ENCODE data around the gene BBS2.

- TF ChIP-seq CTCF (conservative IDR thresholded peaks at IDR 0.05; ENCODE audit: low read length) = no peak
- no peak for TF ChIP-seq EZH2phosphoT487 (IDR thresholded peaks at IDR 0.05; ENCODE audit: borderline replicate concordance, low read depth, low read length)
Observed at GRCh38 chr16:56466344-56466743, 53.5 kb downstream of the BBS2 start.
